H9 (cell line): ENCODE data around the gene CFAP299. TPM values are rescaled to one million over a fixed set of nuclear protein-coding genes. Genes with fewer than 3 reads are reported as not detected.

ENCODE experiments used
- DNase-seq: peaks from one replicate; pipeline ENCODE4 v3.0.0-alpha.2; 2017
- H2AFZ ChIP-seq: one replicate; pipeline ENCODE4 v1.6.1; 2013; ENCODE audit warnings: mild to moderate bottlenecking, low read length, control low read depth, moderate library complexity
- H2AK5ac ChIP-seq: 2 replicates; pipeline ENCODE4 v1.6.1; 2013; ENCODE audit warnings: low read length, control low read depth, mixed read lengths; ENCODE audit not compliant: insufficient read length
- H2BK120ac ChIP-seq: one replicate; pipeline ENCODE4 v1.6.1; 2013; ENCODE audit warnings: low read depth, mild to moderate bottlenecking, low read length, control low read depth, inconsistent platforms; ENCODE audit not compliant: poor library complexity, severe bottlenecking
- H2BK12ac ChIP-seq: 2 replicates; pipeline ENCODE4 v1.6.1; 2013; ENCODE audit warnings: low read length, control low read depth, mixed read lengths, low read depth; ENCODE audit not compliant: insufficient read length
- H2BK15ac ChIP-seq: 2 replicates; pipeline ENCODE4 v1.6.1; 2013; ENCODE audit warnings: low read depth, low read length, control low read depth
- H2BK20ac ChIP-seq: one replicate; pipeline ENCODE4 v1.6.1; 2013; ENCODE audit warnings: low read depth, mild to moderate bottlenecking, low read length, control low read depth, inconsistent platforms; ENCODE audit not compliant: poor library complexity, severe bottlenecking
- H2BK5ac ChIP-seq: 2 replicates; pipeline ENCODE4 v1.6.1; 2013; ENCODE audit warnings: low read length, control low read depth, mixed read lengths; ENCODE audit not compliant: insufficient read length
- H3K14ac ChIP-seq: 2 replicates; pipeline ENCODE4 v1.6.1; 2013; ENCODE audit warnings: low read length, control low read depth; ENCODE audit not compliant: insufficient read depth
- H3K18ac ChIP-seq: 2 replicates; pipeline ENCODE4 v1.6.1; 2013; ENCODE audit warnings: low read depth, mild to moderate bottlenecking, mixed read lengths, low read length, control low read depth; ENCODE audit not compliant: insufficient read length
- H3K23ac ChIP-seq: 2 replicates; pipeline ENCODE4 v1.6.1; 2013; ENCODE audit warnings: low read length, control low read depth, mixed read lengths, low read depth; ENCODE audit not compliant: insufficient read length
- H3K23me2 ChIP-seq: 2 replicates; pipeline ENCODE4 v1.6.1; 2013; ENCODE audit warnings: low read depth, mild to moderate bottlenecking, mixed read lengths, low read length, control low read depth; ENCODE audit not compliant: insufficient read length, poor library complexity, severe bottlenecking
- H3K27ac ChIP-seq: 2 replicates; pipeline ENCODE4 v1.5.1; 2013; ENCODE audit warnings: low read length, control low read depth, mixed read lengths, low read depth; ENCODE audit not compliant: insufficient read length
- H3K27me3 ChIP-seq: 2 replicates; pipeline ENCODE4 v1.6.1; 2013; ENCODE audit warnings: low read length, control low read depth, inconsistent platforms; ENCODE audit not compliant: insufficient read depth
- H3K4ac ChIP-seq: 2 replicates; pipeline ENCODE4 v1.6.1; 2013; ENCODE audit warnings: low read depth, mild to moderate bottlenecking, control low read depth, inconsistent platforms, low read length, moderate library complexity
- H3K4me1 ChIP-seq: 2 replicates; pipeline ENCODE4 v1.6.1; 2013; ENCODE audit warnings: low read length, control low read depth, inconsistent platforms; ENCODE audit not compliant: insufficient read depth
- H3K4me2 ChIP-seq: 2 replicates; pipeline ENCODE4 v1.6.1; 2013; ENCODE audit warnings: low read length, control low read depth, mixed read lengths; ENCODE audit not compliant: insufficient read length, insufficient read depth
- H3K56ac ChIP-seq: 2 replicates; pipeline ENCODE4 v1.6.1; 2013; ENCODE audit warnings: low read depth, mild to moderate bottlenecking, mixed read lengths, low read length, control low read depth; ENCODE audit not compliant: insufficient read length
- H3K79me1 ChIP-seq: 2 replicates; pipeline ENCODE4 v1.6.1; 2013; ENCODE audit warnings: low read depth, mild to moderate bottlenecking, moderate library complexity, low read length, control low read depth, inconsistent platforms; ENCODE audit not compliant: insufficient read depth, poor library complexity, severe bottlenecking
- H3K79me2 ChIP-seq: 2 replicates; pipeline ENCODE4 v1.6.1; 2013; ENCODE audit warnings: low read length, control low read depth, inconsistent platforms; ENCODE audit not compliant: insufficient read depth
- H3K9ac ChIP-seq: 2 replicates; pipeline ENCODE4 v1.6.1; 2013; ENCODE audit warnings: low read length, control low read depth, mixed read lengths; ENCODE audit not compliant: insufficient read length; ENCODE audit errors: extremely low read depth
- H3K9me3 ChIP-seq: one replicate; pipeline ENCODE4 v1.6.1; 2013; ENCODE audit warnings: low read depth, low read length, inconsistent platforms; ENCODE audit not compliant: control insufficient read depth
- H3T11ph ChIP-seq: one replicate; pipeline ENCODE4 v1.6.1; 2013; ENCODE audit warnings: mild to moderate bottlenecking, low read length, control low read depth, inconsistent platforms
- H4K20me1 ChIP-seq: one replicate; pipeline ENCODE4 v1.6.1; 2013; ENCODE audit not compliant: control insufficient read depth, insufficient read length, insufficient read depth
- H4K5ac ChIP-seq: 2 replicates; pipeline ENCODE4 v1.6.1; 2013; ENCODE audit warnings: low read depth, mild to moderate bottlenecking, mixed read lengths, low read length, control low read depth; ENCODE audit not compliant: insufficient read length
- H4K8ac ChIP-seq: replicated peaks from 2 replicates; pipeline ENCODE4 v1.6.1; 2013; ENCODE audit warnings: low read length, control low read depth, mixed read lengths, low read depth; ENCODE audit not compliant: insufficient read length
- H4K91ac ChIP-seq: 2 replicates; pipeline ENCODE4 v1.6.1; 2013; ENCODE audit warnings: low read depth, mild to moderate bottlenecking, moderate library complexity, mixed read lengths, low read length, control low read depth; ENCODE audit not compliant: insufficient read length
- H3K27ac Mint-ChIP-seq, 3 experiments: 2 replicates in 2 of 3; 3 replicates in 1 of 3; pipeline ENCODE4 v1.8.0; 2020 to 2021; ENCODE audit warnings: mixed read lengths in 3 of 3, mild to moderate bottlenecking in 1 of 3, moderate library complexity in 1 of 3
- H3K27me3 Mint-ChIP-seq: 2 replicates; pipeline ENCODE4 v1.8.0; 2021; ENCODE audit warnings: low read depth, mild to moderate bottlenecking, moderate library complexity, mixed read lengths
- H3K36me3 Mint-ChIP-seq, 3 experiments: 2 replicates in 2 of 3; 3 replicates in 1 of 3; pipeline ENCODE4 v1.8.0; 2020 to 2021; ENCODE audit warnings: low read depth in 3 of 3, mixed read lengths in 3 of 3; ENCODE audit not compliant: insufficient read depth in 1 of 3
- H3K4me1 Mint-ChIP-seq, 2 experiments: 2 replicates each; pipeline ENCODE4 v1.8.0; 2020; ENCODE audit warnings: mixed read lengths in 2 of 2
- H3K4me3 Mint-ChIP-seq, 2 experiments: 2 replicates in 1 of 2; 3 replicates in 1 of 2; pipeline ENCODE4 v1.8.0; 2020 to 2021; ENCODE audit warnings: mild to moderate bottlenecking in 2 of 2, mixed read lengths in 2 of 2, moderate library complexity in 1 of 2
- H3K9me3 Mint-ChIP-seq, 2 experiments: 2 replicates in 1 of 2; 3 replicates in 1 of 2; pipeline ENCODE4 v1.8.0; 2020; ENCODE audit warnings: mild to moderate bottlenecking in 2 of 2, mixed read lengths in 2 of 2, moderate library complexity in 1 of 2
- CTCF ChIP-seq: fragments of 200-600 bp; sonication (generic); conservative IDR thresholded peaks from 3 replicates; pipeline ENCODE4 v1.8.0; 2021; ENCODE audit warnings: antibody characterized with exemption, mild to moderate bottlenecking
- WGBS: extraction: QIAGEN DNeasy Blood & Tissue Kit; methylation state at CpG from one replicate; pipeline ENCODE4 v1.1.7; 2013; ENCODE audit warnings: missing lambda C conversion rate, low lambda C conversion rate, mixed read lengths; ENCODE audit not compliant: insufficient read length; ENCODE audit errors: extremely low coverage; 5-methylcytosine and 5-hydroxymethylcytosine counted together
- total RNA-seq: library from RNA; stranded (reverse); gene quantifications from 2 replicates; pipeline ENCODE4 v1.2.1, GENCODE V29; 2021

The CFAP299 gene
- total RNA-seq, 1 experiment from 2014 or later, result not detected

- peaks cover 5 to 6% of the 10 kb centered on the region in 2 experiments; a peak in 2 of 5 replicates for H3K9me3 Mint-ChIP-seq
- H3K27me3 Mint-ChIP-seq, result no peaks in the 10 kb centered on the region; the same call in 1 of the 2 replicates
- Histone ChIP-seq H3K4me2 (no peak overlapping the region), H3T11ph (no peak overlapping the region), H2BK120ac (no peak overlapping the region), H3K56ac (no peak overlapping the region), H3K4ac (no peak overlapping the region), H2AFZ (no peak overlapping the region), H2BK15ac (no peak overlapping the region), H2AK5ac (no peak overlapping the region), H4K20me1 (no peaks in the 10 kb centered on the region), H4K5ac (no peak overlapping the region), H3K14ac (no peak overlapping the region), H3K27me3 (no peaks in the 10 kb centered on the region), H2BK12ac (no peak overlapping the region), H4K8ac (no peak overlapping the region), H3K79me2 (no peaks in the 10 kb centered on the region), H4K91ac (no peak overlapping the region), H3K23ac (no peak overlapping the region), H3K18ac (no peak overlapping the region), H2BK5ac (no peak overlapping the region), H3K27ac (no peak overlapping the region), H3K79me1 (no peaks in the 10 kb centered on the region), H3K23me2 (no peaks in the 10 kb centered on the region), H2BK20ac (no peak overlapping the region), H3K4me1 (peaks cover 2% of the 10 kb centered on the region; the same call in 1 of the 2 replicates), H3K9ac (no peak overlapping the region), H3K9me3 (no peaks in the 10 kb centered on the region)
- H3K4me3 Mint-ChIP-seq, result no peak overlapping the region
- DNase-seq, result no peak
- no peak for TF ChIP-seq CTCF
- peaks cover 0 to 12% (median 0%) of the 10 kb centered on the region in 3 experiments; a peak in 1 of 7 replicates for H3K36me3 Mint-ChIP-seq
- no CpG with 5 or more reads among the region's 3 CpGs for WGBS
- peaks cover 29 to 31% of the 10 kb centered on the region in 2 experiments for H3K4me1 Mint-ChIP-seq
- no peak overlapping the region for H3K27ac Mint-ChIP-seq
These were observed 30.1 kb upstream of the CFAP299 start for GRCh38 chr4:80305466-80305865.
